Measurements from ENCODE around the gene ARV1.
"Not testable (repeated sequence)": the region's sequence is repeated elsewhere in the genome, so short reads cannot be mapped to it uniquely, and the experiment has no call there.

Gene ARV1

DNA sequence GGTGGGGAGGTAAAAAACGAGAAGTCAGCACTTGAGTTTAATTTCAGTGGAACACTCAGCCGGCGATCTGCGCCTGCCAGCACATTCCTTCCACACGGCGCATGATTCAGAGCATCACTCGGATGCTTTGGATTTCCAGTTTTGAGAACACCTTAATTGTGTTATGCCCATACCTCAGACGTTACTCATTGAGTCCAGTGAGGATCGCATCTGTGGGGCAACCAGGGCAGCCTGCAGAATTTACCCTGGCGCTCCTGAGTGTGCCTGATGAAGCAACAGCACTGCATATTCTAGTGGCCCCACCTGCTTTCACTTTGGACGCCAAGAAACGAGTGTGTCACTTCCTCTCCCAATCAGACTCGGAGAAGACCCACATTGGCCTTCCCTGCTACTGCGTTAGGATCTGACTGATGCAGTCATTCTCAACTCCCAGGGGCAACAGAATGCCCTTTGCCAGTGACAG lies 41.3 kb downstream of the ARV1 start:
- DNase-seq, result no peak

DNA sequence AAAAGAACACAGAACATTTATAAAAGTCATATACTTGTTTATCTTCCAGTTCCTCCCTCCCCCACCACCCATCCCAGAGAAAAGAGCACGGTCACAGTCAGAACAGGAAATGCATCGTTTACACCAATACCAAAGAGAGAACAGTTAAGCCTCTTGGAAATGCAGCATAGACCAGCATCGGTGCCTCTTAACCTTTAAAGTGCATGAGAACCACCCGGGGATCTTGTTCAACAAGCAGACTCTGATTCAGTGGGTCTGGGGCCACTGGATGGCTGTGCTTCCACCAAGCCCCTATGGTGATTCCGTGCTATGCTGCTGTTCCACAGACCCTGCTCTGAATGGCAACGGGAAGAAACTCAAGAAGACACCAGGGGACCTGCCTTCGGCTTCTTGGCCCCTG lies 41.9 kb downstream of the ARV1 start:
- no peak for DNase-seq

DNA sequence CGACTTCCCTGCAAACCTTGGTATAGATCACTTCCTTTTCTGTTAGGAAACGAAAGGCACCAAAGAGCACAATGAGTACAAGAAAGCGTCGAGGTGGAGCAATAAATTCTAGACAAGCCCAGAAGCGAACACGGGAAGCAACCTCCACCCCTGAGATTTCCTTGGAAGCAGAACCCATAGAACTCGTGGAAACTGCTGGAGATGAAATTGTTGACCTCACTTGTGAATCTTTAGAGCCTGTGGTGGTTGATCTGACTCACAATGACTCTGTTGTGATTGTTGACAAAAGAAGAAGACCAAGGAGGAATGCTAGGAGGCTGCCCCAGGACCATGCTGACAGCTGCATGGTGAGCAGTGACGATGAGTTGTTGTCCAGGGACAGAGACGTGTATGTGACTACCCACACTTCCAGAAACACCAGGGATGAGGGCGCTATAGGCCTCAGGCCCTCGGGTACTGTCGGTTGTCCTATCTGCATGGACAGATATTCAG lies 42.7 kb downstream of the ARV1 start:
- no peak for DNase-seq

DNA sequence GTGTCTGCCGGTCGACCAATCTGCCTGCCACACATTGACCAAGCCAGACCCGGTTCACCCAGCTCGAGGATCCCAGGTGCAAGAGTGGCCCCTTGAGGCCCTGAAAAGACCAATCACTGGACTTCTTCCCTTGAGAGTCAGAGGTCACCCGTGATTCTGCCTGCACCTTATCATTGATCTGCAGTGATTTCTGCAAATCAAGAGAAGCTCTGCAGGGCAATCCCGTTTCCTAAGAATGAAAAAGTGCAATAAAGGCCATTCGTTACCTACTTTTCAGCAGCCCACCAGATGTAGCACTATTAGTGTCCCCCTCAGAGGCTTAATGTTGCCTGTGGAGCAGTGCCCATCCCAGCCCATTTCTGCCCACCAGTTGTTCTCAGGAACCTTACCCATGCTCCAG lies 43.6 kb downstream of the ARV1 start:
- DNase-seq, result not testable (repeated sequence)

DNA sequence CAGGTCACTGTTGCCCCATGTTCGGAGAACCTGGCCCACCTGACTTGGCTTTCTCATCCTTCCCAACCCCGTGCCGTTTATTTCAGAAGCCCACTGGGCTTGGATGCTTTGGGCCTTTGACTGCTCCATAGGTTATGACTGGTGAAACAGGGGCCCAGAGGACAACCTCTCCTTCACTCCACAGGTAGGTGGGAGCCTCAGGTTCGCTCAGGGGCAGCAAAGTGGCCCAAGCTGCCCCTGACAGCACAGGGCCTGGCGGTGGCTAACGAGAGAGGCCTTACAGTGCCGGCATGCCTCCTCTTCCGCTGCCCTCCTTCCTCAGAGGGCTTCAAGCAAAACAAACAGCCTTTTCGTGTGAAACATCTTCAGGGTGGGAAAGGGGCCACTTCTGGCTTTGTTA lies 44.3 kb downstream of the ARV1 start:
- DNase-seq, result no peak

DNA sequence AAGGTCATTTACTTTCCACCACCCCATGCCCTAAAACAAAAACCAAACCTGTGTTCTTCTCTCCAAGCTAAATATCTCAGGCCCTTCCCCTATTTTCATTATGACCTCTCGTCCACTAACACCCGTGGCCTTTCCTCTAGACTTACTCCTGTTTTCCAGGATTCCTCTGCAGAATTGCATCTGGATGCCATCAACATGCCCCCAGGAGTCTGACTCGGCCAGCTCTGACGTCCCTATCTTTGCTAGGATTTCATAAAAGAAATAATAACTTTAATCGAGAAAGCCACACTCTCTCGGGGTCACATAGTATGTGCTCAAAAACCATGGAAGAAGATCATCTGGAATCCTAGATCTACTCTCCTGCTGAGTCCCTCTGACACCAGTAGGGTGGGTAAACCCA lies 47.7 kb downstream of the ARV1 start:
- DNase-seq, result no peak

DNA sequence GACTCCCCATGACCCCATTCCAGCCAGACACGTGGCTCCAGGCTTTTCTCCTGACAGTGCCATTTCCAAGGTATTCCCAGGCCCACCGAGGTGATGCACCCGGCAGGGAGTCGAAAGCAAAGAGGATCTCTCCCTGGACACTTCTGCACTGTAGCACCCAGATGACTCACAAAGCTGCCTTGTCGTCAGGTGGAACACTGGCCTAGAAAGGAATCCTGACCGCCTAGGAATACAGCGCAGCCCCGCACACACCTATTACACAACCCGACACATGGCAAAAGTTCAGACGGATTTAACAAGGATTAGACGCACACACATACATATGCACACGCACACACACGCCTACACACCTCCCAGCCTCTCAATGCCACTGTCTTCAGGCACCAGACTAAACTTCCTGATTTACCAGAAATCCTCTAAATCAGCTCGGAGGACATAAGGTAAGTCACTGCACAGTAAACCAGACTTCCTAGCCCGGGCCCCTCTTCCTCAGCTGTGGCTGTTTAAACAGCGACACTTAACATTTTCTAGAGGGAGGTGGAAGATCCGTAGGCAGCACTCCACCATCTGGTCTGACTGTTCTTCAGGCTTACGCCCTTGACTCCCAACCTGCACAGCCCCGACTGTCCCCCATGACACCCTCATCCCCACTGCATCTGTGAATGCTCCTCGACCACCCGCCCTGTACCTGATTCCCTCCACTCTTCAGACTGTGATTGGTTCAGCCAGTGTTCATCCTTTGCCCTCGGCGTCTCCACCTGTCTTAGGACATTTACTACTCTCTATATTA lies 48.4 kb downstream of the ARV1 start:
- DNase-seq, result no peak

DNA sequence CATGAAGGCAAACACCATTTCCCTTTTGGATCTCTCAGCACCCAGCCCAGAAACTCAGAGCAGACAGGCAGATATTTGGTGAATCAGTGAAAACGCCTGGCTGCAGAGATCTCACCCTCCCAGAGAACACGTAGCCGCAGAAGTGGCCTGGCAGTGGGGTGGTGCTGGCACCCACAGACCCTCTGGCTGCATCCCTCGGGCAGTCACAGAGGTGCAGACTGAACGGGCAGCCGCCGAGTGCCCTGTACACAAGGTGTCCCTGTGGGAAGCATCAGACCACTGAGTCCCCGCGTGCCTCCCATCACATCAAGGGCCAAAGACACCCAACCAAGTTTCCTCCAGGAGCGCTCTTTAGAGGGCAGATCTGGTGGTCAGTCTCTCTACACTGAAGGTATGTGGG lies 49.1 kb downstream of the ARV1 start:
- no peak for DNase-seq

DNA sequence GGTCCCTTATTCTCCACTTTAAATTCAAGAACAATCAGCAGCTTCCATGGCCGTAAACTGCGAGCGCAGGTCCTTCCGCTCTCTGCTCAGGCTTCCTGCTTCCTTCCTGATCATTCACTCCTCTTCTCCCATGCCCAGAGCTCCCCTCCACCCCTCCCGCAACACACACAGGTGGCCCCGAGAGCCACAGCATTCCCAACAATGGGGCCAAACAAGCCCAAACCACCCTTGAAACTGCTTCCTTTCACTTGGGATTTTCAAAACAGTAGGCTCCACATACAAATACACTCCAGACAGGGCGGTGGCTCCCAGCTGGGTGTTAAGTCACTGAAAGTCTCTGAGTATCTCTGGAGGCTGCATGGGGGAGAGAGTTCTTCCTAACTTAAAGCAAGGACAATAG lies 49.8 kb downstream of the ARV1 start:
- DNase-seq, result no peak

DNA sequence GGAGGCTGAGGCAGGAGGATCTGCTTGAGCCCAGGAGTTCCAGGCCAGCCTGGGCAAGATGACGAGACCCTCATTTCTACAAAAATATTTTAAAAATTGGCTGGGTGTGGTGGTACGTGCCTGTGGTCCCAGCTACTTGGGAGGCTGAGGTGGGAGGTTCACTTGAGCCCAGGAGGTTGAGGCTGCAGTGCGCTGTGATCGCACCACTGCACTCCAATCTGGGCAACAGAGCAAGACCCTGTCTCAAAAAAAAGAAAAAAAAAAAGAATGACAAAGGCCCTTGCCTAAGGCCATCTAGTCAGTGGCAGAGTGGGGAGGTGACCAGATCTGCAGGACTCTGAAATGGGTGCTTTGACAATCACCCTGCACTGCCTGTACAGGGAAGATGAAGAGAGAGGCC lies 50.4 kb downstream of the ARV1 start:
- not testable (repeated sequence) for DNase-seq

DNA sequence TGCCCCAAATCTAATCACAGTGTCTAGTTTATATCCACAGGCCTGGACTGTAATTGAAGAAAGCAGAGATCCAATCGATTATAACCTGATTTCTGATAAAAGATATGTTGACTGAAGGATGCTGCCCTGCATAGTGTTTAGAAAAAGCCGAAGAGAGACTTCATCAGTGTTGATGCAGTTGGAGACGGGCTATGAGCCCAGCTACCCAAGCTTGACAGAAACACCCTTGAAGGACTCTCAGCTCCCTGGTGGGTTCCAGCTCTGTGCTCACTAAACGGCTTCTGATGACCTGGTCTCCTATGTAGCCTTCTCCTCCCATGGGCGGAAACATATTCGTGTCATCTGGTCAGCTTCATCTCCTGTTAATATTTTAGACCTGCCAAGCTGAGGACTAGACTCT lies 50.9 kb downstream of the ARV1 start:
- DNase-seq, result no peak

DNA sequence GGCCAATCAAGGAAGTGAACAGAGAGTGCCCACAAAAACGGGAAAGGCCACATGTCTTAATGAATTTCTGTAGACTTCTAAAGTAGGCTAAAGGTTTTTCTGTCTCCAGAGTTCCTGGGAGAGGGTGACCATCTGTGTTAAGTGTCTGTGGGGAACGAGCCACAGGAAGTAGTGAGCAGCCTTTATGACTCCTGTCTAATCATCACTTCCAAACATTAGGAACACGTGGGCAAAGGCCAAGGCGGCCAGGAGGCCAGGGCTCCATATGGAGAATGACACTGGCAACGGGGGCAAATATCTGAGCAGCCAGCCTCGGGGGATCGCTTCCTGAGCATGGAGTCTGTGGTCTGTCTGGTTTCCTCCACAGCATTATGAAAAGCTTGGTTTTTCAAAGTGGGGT lies 54.1 kb downstream of the ARV1 start:
- no peak for DNase-seq

DNA sequence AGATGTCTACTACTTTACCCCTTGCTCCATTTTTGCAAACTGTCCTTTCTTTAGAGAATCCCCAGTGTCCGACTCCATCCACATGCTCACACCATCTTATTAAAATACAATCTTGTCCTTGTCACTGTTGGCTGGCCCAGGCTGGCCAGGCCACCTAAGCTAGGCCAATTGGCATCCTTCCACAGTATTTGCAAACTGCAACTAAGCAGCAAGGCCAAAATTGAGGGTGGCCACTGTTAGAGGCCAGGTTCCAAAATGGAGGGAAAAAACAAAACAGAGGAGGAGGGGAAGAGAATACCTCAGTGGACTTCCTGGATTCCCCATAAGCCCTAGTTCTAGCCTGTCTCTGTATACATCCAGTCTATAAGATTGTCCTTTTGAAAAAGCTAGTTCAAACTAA lies 56.9 kb downstream of the ARV1 start:
- no peak for DNase-seq

DNA sequence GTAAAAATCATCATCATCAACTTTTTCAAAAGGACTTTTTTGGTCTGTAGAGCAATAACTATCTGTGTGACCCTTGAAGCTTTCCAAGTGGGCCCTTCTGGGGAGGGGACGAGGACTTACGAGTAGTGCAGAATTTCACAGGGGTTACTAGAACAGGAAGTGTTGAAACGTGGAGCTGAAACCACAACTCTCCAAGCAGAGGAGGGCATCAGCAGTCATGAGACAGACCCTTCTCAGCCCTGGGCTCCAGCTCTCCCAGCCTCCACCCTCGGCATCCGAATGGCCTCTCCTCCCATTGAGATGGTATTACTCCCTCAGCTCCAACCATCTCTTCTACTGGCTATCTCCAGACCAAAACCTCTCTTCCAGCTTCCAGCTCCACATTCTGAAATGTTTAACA lies 57.5 kb downstream of the ARV1 start:
- DNase-seq, result no peak

DNA sequence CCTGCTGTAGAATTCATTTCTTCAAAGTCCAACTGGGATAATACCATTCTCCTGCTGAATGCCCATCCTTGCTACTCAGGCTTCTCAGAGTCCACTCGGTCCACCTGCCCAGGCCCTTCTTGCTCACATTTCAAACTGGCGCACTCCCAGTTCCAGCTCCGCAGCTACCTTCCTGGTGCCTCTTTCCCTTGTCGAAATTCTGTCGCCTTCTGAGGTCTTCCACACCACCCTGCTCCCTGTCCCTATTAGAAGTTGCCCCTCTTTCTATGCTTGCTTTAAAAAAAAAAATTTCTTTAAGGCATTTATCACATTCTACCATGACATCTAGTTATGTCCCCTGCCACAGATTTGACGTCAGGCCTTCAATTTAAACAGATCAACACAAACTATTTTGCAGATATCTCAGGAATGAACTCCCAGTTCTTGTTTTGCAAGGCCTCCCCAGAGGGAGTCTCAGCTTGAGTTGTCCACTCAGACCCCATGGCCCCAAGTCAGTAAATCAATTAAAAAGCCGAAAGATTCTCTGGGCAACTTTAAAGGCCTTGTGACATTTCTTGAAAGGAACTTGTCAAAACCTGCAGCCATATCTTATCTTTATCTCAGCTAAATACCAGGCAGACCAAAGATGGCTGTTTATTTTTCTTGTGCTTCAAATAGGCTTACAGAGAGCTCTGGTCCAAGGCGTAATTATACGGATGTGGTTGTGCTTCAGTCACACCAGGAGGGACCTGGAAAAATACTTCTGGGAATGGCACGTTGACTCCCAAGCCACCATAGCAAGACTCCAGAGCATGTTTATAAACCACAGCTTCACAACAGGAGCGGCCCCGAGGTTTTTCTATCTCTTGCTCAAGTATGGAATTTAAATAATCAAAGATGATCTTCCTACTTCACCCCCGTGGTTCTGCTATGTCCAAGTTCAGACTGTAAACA lies 59.0 kb downstream of the ARV1 start:
- no peak for DNase-seq

DNA sequence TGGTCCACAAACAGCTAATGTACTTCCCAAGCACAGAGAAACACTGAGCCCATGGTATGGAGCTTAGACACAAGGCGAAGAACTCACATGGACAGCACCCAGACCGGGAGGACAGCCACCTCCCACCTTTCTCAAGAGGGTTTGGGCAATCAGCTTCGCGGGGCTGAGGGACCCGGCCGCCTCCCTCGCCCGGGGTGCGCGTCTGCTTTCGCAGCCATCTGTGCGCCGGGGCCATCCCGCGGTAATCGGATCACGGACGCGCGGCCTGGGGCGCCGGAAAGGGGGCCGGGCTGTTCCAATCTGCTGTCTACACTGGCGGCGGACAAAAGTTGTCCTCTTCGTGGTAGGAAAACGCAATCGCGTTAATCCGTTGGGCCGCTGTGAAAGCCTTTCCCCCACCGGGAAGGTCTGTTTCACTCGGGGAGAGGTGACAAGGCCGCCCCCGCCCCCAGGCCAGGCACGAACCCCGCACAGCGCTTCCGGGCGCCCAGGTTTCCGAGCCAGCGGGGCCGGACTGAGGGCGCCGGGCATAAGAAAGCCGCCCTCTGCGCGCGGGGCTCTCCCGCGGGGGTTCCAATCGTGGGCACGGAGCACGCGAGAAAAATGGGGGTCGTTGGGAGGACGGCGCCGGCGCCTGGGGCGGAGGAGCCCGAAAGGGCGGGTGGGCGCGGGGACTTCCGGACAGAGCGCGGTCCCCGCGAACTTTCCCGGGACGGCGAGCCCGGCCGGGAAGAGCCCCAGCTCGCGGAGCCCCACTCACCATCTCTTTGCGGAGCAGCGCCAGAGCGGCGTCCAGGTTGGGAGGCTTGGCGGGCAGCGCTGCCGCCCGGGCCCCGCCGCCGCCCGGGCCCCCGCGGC lies 60.5 kb downstream of the ARV1 start:
- peak; percentile 42 for DNase-seq

DNA sequence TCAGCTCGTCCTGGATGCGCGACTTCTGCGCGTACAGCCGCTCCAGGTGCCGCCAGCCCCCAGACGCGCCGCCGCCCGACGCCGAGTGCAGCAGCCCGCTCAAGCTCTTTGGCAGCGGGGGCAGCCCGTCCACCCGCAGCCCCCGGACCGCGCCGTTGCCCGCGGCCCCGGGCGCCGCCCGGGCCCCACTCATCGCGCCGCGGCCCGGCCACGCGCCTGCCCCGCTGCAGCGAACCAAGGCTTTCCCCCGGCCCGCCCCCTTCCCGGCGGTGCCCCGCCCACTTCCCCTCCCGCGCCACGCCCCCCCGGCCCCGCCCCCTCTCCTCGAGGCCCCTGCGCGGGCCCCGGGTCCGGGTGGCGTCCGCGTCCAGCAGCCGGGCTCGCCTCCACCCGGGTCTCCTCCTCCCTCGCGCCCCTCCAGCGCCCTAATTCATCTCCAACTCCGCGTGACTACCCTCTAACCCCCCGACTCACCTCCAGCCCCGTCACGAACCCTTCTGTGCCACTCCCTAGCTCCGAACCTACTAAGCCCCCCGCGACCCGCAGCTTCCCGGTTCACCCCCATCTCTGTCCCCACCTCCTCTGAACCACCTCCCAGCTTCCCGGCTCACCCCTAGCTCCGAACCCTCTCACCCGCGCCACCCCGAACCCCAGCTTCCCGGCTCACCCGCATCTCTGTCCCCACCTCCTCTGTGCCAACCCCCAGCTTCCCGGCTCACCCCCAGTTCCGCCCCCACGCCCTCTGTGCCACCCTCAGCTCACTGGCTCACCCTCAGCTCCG lies 61.3 kb downstream of the ARV1 start, which contains the start of gene FAM89A:
TSS of gene FAM89A (minus strand) at position 236 of the 781 bp plus-strand sequence. CDS start at position 193, 43 bp downstream.
- DNase-seq, result peak; percentile 75

DNA sequence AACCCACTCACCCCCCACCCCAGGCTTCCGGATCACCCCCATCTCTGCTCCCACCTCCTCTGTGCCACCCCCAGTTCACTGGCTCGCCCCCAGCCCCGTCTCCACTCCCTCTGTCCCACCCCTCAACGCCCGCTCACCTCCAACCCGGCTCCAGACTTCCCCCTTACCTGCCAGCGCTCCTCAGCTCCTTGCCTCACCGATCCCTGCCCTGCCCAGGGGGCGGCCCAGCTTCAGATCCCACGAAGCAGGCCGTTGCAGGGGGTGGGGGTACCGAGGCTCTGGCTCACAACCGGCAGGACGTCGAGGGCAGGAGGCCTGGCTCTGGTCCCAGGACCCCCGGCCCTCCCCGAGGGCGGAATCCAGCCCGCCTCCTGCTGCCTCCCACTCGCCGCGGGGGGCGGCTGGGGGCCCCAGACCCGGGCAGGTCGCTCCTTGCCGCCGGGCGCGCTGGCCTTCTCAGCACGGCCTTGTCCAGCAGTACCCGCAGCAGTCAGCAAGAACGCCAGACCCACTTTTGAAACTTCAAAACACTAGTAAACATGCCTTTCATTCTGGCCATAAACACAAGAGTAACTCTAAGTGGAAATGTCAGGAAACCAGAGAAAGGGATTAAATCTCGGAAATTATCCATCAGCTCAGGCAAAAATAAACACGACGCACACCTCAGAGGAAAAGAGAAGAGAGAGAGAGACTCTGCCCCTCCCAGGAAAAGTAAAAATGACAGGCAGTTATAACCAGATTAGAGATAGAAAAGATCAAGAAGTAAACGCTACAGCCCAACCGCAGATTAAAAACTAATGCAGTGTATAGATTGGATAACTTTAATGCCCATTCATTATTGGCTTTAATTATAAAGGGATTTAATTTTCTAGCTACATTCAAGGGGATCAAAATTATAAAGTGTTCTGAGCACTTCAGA lies 62.2 kb downstream of the ARV1 start:
- no peak for DNase-seq

DNA sequence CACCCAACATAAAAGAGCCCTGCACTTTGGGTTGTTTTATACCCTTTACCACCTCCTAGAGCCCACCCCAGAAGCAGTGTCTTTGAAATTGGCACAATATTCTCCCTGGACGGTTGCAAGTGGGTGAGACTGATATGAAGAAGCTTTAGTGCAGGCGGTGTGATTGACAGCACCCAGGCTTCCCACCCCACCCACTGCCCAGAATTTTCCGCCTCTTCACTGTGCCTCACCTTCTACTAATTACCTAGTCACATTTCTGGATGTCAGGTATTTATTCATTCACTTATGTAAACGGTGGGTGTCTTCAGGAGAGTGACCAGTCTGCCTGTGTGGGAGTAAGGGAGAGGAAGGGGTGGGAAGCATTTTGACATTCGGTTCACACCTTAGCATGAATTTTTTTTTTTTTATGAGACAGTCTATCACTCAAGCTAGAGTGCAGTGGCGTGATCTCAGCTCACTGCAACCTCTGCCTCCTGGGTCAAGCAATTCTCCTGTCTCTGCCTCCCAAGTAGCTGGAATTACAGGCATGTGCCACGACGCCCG lies 62.9 kb downstream of the ARV1 start:
- no peak for DNase-seq

DNA sequence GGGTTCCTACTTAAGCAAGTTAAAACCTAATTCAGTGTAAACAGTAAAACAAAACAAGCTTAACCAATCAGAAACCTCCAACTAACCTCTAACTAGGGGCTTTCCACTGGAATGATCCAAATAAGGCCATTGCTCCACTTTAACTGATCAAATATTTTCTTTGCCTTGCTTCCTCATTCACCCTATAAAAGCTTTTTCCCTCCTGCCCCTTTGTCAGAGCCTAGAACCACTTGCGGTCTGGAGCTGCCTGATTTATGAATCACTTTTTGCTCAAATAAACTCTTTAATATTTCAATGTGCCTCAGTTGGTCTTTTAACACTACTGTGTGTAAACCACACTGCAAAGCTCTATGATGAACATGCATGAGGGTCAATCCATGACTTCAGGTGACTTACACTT lies 65.7 kb downstream of the ARV1 start:
- no peak for DNase-seq

Measured in stimulated activated CD4-positive, alpha-beta T cell treated with anti-CD3 and anti-CD28 coated beads, Interleukin-4, amount 100 ng/mL, for 1 hour (primary cell).